ENCODE results near the gene PDZRN3. TPM values are rescaled to one million over a fixed set of nuclear protein-coding genes. Genes with fewer than 3 reads are reported as not detected.
A peak's percentile ranks its signal among the peaks of the same experiment; 100 is the strongest.

The PDZRN3 gene
- total RNA-seq, 1 donor from 2014 or later, result 23.9 TPM

DNA sequence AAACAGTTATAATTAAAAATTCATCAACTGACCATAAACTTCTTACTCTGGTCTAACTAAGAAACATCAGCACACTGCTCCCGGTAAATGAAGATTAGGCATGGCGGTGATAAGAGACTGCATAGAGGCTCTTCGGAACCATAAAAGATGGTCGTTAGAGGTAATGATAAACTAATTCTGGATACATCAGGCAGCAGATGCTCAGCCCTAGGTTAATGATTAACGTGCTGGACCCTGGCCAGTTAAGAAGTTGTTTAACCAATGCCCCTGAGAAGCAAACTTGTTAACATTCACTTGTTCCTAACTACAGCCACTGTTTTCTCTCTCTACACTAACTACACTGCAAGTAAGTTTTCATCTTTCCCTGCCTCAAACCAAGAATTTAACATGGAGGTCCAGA, 111.5 kb downstream of the PDZRN3 start:
- no peak for ATAC-seq
- intact Hi-C loops (cut with DNase I), result loop anchor here (10.0 kb wide), 1 partner anchor 332 kb away; no protein-coding TSS in a partner anchor
- Histone ChIP-seq H3K9me3 (no peaks in the 10 kb centered on the region), H3K36me3 (no peaks in the 10 kb centered on the region), H3K27me3 (no peaks in the 10 kb centered on the region), H3K4me1 (peaks cover 9% of the 10 kb centered on the region), H3K4me3 (no peak overlapping the region), H3K27ac (no peak overlapping the region)
- no peak for DNase-seq
- no peak for TF ChIP-seq CTCF (IDR thresholded peaks at IDR 0.05)

GRCh38 chr3:73511571-73512525, 112.9 kb downstream of the PDZRN3 start:
- H3K4me1 ChIP-seq, result peaks cover 9% of the 10 kb centered on the region
- H3K36me3 ChIP-seq, result no peaks in the 10 kb centered on the region
- DNase-seq, result no peak

DNA sequence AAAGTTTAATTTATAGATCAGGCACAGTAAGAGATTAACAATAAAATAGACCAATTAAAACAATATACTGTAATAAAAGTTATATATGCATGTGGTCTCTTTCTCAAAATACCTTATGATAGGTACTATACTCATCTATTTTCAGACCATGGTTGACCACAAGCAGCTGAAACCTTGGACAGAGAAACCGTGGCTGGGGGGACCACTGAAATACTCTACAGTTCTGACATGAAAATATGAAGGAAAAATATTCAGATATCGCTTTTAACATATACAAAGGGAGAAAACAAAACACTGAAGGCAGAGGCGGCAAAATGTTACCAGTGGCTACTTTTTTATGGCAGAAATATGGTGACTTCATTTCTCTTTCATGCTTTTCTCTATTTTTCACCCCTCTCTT, 114.0 kb downstream of the PDZRN3 start:
- ATAC-seq (no peak), DNase-seq (no peak)
- Histone ChIP-seq H3K27me3 (no peaks in the 10 kb centered on the region), H3K36me3 (no peaks in the 10 kb centered on the region), H3K9me3 (no peaks in the 10 kb centered on the region), H3K4me1 (peaks cover 3% of the 10 kb centered on the region), H3K4me3 (no peak overlapping the region), H3K27ac (no peak overlapping the region)
- intact Hi-C loops (cut with DNase I), result loop anchor here (10.0 kb wide), 1 partner anchor 334 kb away; no protein-coding TSS in a partner anchor
- no peak for TF ChIP-seq CTCF (IDR thresholded peaks at IDR 0.05)

More at GRCh38 chr3:73511571-73512525, 112.9 kb downstream of the PDZRN3 start:
- H3K27ac ChIP-seq, result peak overlapping the region; percentile 33
- H3K4me3 ChIP-seq, result no peak overlapping the region
- no peak for ATAC-seq
- intact Hi-C loops (cut with DNase I), result loop anchor here (10.0 kb wide), 1 partner anchor 333 kb away; no protein-coding TSS in a partner anchor
- no peak for TF ChIP-seq CTCF (IDR thresholded peaks at IDR 0.05)
- H3K9me3 ChIP-seq, result no peaks in the 10 kb centered on the region
- no peaks in the 10 kb centered on the region for H3K27me3 ChIP-seq

GRCh38 chr3:73510334-73510733, 114.4 kb downstream of the PDZRN3 start:
- H3K9me3 ChIP-seq, result no peaks in the 10 kb centered on the region
- H3K4me3 ChIP-seq, result no peak overlapping the region
- H3K36me3 ChIP-seq, result no peaks in the 10 kb centered on the region
- H3K27me3 ChIP-seq, result no peaks in the 10 kb centered on the region
- ATAC-seq (no peak), DNase-seq (no peak)
- no peak for TF ChIP-seq CTCF (IDR thresholded peaks at IDR 0.05)
- H3K27ac ChIP-seq, result no peak overlapping the region
- peaks cover 3% of the 10 kb centered on the region for H3K4me1 ChIP-seq
- intact Hi-C loops (cut with DNase I), result loop anchor here (10.0 kb wide), 1 partner anchor 334 kb away; no protein-coding TSS in a partner anchor

GRCh38 chr3:73509816-73510215, 114.9 kb downstream of the PDZRN3 start:
- intact Hi-C loops (cut with DNase I), result loop anchor here (10.0 kb wide), 1 partner anchor 335 kb away; no protein-coding TSS in a partner anchor
- Histone ChIP-seq H3K4me1 (peaks cover 3% of the 10 kb centered on the region), H3K27me3 (no peaks in the 10 kb centered on the region), H3K4me3 (no peak overlapping the region), H3K36me3 (no peaks in the 10 kb centered on the region), H3K9me3 (no peaks in the 10 kb centered on the region), H3K27ac (no peak overlapping the region)
- DNase-seq (no peak), ATAC-seq (no peak)
- no peak for TF ChIP-seq CTCF (IDR thresholded peaks at IDR 0.05)
